HG02759 (cell line): Measurements from ENCODE around the gene ZBTB43.
A peak's percentile ranks its signal among the peaks of the same experiment; 100 is the strongest.

Source experiments
- ATAC-seq: cut with Tn5 transposase; IDR thresholded peaks from one replicate; pipeline ENCODE4 v1.9.1; 2021; ENCODE audit warnings: mild to moderate bottlenecking, moderate library complexity; ENCODE audit not compliant: unreplicated experiment

ZBTB43 gene

GRCh38 chr9:126856326-126856877 is 51.6 kb downstream of the ZBTB43 start:
- ATAC-seq: no peak

GRCh38 chr9:126857261-126857960 is 52.6 kb downstream of the ZBTB43 start:
- no peak for ATAC-seq

GRCh38 chr9:126859111-126859510 is 54.3 kb downstream of the ZBTB43 start:
- ATAC-seq: no peak

- peak; percentile 76 for ATAC-seq
Observed at GRCh38 chr9:126860077-126860756, 55.4 kb downstream of the ZBTB43 start, which contains the start of gene ZBTB34. TSS of gene ZBTB34 (plus strand) at chr9:126860639. CDS start at chr9:126879400, 18,761 bp downstream.

GRCh38 chr9:126860757-126861466 is 56.1 kb downstream of the ZBTB43 start:
- peak; percentile 36 for ATAC-seq

GRCh38 chr9:126861707-126862103 is 56.9 kb downstream of the ZBTB43 start:
- no peak for ATAC-seq

- ATAC-seq: no peak
Observed at GRCh38 chr9:126862104-126862761, 57.4 kb downstream of the ZBTB43 start.

GRCh38 chr9:126864771-126865170 is 59.9 kb downstream of the ZBTB43 start:
- no peak for ATAC-seq

GRCh38 chr9:126869368-126869767 is 64.5 kb downstream of the ZBTB43 start:
- no peak for ATAC-seq

- no peak for ATAC-seq
Observed at GRCh38 chr9:126872516-126872915, 67.7 kb downstream of the ZBTB43 start.

- no peak for ATAC-seq
Observed at GRCh38 chr9:126874546-126875314, 69.9 kb downstream of the ZBTB43 start.

GRCh38 chr9:126875756-126876510 is 71.1 kb downstream of the ZBTB43 start:
- no peak for ATAC-seq

- no peak for ATAC-seq
Observed at GRCh38 chr9:126876531-126876930, 71.7 kb downstream of the ZBTB43 start.

- ATAC-seq: no peak
Observed at GRCh38 chr9:126877418-126877817, 72.6 kb downstream of the ZBTB43 start.

GRCh38 chr9:126879288-126879687 is 74.4 kb downstream of the ZBTB43 start:
- ATAC-seq: no peak

- no peak for ATAC-seq
Observed at GRCh38 chr9:126880226-126880946, 75.5 kb downstream of the ZBTB43 start.

GRCh38 chr9:126880947-126881332 is 76.1 kb downstream of the ZBTB43 start:
- ATAC-seq: no peak

- no peak for ATAC-seq
Observed at GRCh38 chr9:126882746-126883145, 77.9 kb downstream of the ZBTB43 start.

GRCh38 chr9:126883636-126884035 is 78.8 kb downstream of the ZBTB43 start:
- ATAC-seq: no peak
